Kidney (tissue), 14 donors: Measurements from ENCODE around the gene RNF208. TPM values are rescaled to one million over a fixed set of nuclear protein-coding genes. Genes with fewer than 3 reads are reported as not detected.

ENCODE experiments used
- DNase-seq, 5 donors: peaks; one replicate each; pipeline ENCODE4 v3.0.0-alpha.2; 2013 to 2020
- FAIRE-seq: peaks from 2 replicates; lab custom pipeline; 2012; peaks lifted over from hg19 to GRCh38; lab: Jason Lieb, UNC
- H3K27ac ChIP-seq, 2 donors: one replicate each; pipeline ENCODE4 v1.7.0; 2013; ENCODE audit warnings: low read depth in 2 of 2, low read length in 2 of 2, inconsistent platforms in 1 of 2
- H3K27me3 ChIP-seq: one replicate; pipeline ENCODE4 v1.7.1; 2013; ENCODE audit warnings: low read length, inconsistent platforms; ENCODE audit not compliant: control insufficient read depth, insufficient read depth
- H3K36me3 ChIP-seq, 3 donors: one replicate each; pipeline versions ENCODE4 v1.7.0 to v1.7.1; 2013; ENCODE audit warnings: low read length in 3 of 3, control low read depth in 1 of 3, inconsistent platforms in 1 of 3; ENCODE audit not compliant: insufficient read depth in 3 of 3, control insufficient read depth in 2 of 3
- H3K4me1 ChIP-seq, 3 donors: one replicate each; pipeline versions ENCODE4 v1.7.0 to v1.7.1; 2013; ENCODE audit warnings: low read length in 3 of 3, inconsistent platforms in 1 of 3, low read depth in 1 of 3; ENCODE audit not compliant: control insufficient read depth in 2 of 3, insufficient read depth in 2 of 3
- H3K4me3 ChIP-seq, 3 donors: one replicate each; pipeline versions ENCODE4 v1.7.0 to v1.8.1; 2013; ENCODE audit warnings: low read length in 3 of 3, control low read depth in 1 of 3, inconsistent platforms in 1 of 3
- H3K9ac ChIP-seq, 3 donors: one replicate each; pipeline versions ENCODE4 v1.7.0 to v1.7.1; 2013; ENCODE audit warnings: low read length in 3 of 3, control low read depth in 1 of 3, inconsistent platforms in 1 of 3
- H3K9me3 ChIP-seq, 3 donors: one replicate each; pipeline versions ENCODE4 v1.7.0 to v1.7.1; 2013; ENCODE audit warnings: low read length in 3 of 3, control low read depth in 1 of 3, inconsistent platforms in 1 of 3; ENCODE audit not compliant: control insufficient read depth in 2 of 3, insufficient read depth in 1 of 3
- intact Hi-C: fragments of 100-400 bp; cut with DNase I; formaldehyde crosslinking; loops from one replicate; pipeline ENCODE4 v1.11.1; 2022
- polyA plus RNA-seq: library from polyadenylated mRNA; stranded (reverse); fragments of 350-450 nt; fragmentation: Illumina TruSeq; extraction: RNeasy Lipid Tissue Mini Kit (QIAGEN cat#74804); gene quantifications from one replicate; pipeline ENCODE4 v1.2.3, GENCODE V29; 2014; ENCODE audit warnings: low read depth, low replicate concordance; ENCODE audit not compliant: insufficient read depth
- total RNA-seq: library from RNA; stranded (reverse); fragmentation: NEBNext Ultra II Directional; extraction: Animal tissue kit (Norgen Biotek cat#: 25700); gene quantifications from one replicate; pipeline ENCODE4 v1.2.1, GENCODE V29; 2021
- TF ChIP-seq, protein P1 (sequence below): IDR thresholded peaks from 3 replicates; pipeline ENCODE4 v1.5.1; 2012; ENCODE audit warnings: mild to moderate bottlenecking, moderate library complexity, borderline replicate concordance; ENCODE audit not compliant: insufficient read depth; ENCODE audit errors: extremely low read depth
- donor health status: control.
- donor health status: control.
- donor health status: control.
- donor health status: control.
- donor health status: control.
- donor health status: DM: yes; HTN: yes; CAD: no.
- donor health status: Normal renal cell carcinoma (clear cell type).

The RNF208 gene
- total and polyA plus RNA-seq, 2 donors from 2014 or later: 7.0 to 22.8 TPM

- TF ChIP-seq, protein P1, sequence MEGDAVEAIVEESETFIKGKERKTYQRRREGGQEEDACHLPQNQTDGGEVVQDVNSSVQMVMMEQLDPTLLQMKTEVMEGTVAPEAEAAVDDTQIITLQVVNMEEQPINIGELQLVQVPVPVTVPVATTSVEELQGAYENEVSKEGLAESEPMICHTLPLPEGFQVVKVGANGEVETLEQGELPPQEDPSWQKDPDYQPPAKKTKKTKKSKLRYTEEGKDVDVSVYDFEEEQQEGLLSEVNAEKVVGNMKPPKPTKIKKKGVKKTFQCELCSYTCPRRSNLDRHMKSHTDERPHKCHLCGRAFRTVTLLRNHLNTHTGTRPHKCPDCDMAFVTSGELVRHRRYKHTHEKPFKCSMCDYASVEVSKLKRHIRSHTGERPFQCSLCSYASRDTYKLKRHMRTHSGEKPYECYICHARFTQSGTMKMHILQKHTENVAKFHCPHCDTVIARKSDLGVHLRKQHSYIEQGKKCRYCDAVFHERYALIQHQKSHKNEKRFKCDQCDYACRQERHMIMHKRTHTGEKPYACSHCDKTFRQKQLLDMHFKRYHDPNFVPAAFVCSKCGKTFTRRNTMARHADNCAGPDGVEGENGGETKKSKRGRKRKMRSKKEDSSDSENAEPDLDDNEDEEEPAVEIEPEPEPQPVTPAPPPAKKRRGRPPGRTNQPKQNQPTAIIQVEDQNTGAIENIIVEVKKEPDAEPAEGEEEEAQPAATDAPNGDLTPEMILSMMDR: no peak
- Histone ChIP-seq H3K9me3 (no peaks in the 10 kb centered on the region), H3K36me3 (peaks cover 0 to 2% (median 0%) of the 10 kb centered on the region in 3 donors), H3K27me3 (no peaks in the 10 kb centered on the region), H3K27ac (no peak overlapping the region), H3K4me1 (peaks cover 0 to 9% (median 0%) of the 10 kb centered on the region in 3 donors), H3K9ac (no peak overlapping the region), H3K4me3 (no peak overlapping the region)
- intact Hi-C loops: no loop called here
- FAIRE-seq (no peak), DNase-seq (no peak)
Observed at GRCh38 chr9:137212520-137212919, 9.5 kb downstream of the RNF208 start.

DNA sequence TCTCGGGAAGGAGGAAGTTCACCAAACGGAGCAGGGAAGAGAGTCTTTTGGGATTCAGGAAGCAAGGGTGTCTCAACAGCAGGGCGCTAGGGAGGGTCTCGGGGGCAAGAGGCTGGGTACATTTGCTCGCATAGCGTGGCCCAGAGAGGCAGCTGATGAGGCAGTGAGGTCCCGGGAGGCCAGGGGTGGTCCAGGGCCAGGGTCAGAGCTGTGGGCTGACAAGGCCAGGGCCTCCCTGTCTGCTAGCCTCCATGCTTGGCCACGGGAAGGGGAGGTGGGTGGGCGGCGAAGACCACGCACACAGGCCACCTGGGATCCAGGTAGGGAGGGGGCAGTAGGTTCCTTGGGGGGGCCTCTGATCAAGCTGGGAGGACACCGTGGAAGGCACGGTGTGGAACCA, 10.5 kb downstream of the RNF208 start:
- H3K36me3 ChIP-seq: peaks cover 0 to 2% (median 0%) of the 10 kb centered on the region in 3 donors
- no peak overlapping the region for H3K9ac ChIP-seq
- TF ChIP-seq, protein P1: no peak
- no peak overlapping the region for H3K4me3 ChIP-seq
- intact Hi-C loops: no loop called here
- H3K9me3 ChIP-seq: no peaks in the 10 kb centered on the region
- H3K4me1 ChIP-seq: peaks cover 0 to 5% (median 0%) of the 10 kb centered on the region in 3 donors
- DNase-seq: no peak
- no peak for FAIRE-seq
- H3K27me3 ChIP-seq: no peaks in the 10 kb centered on the region
- H3K27ac ChIP-seq: no peak overlapping the region

- DNase-seq (no peak), FAIRE-seq (no peak)
- Histone ChIP-seq H3K27ac (no peak overlapping the region), H3K9me3 (no peaks in the 10 kb centered on the region), H3K27me3 (no peaks in the 10 kb centered on the region), H3K36me3 (no peaks in the 10 kb centered on the region), H3K4me1 (peaks cover 3 to 30% (median 8%) of the 10 kb centered on the region in 3 donors), H3K4me3 (peak overlapping the region; percentile 73 to 97 (median 78)), H3K9ac (peak overlapping the region in 1 of 3 donors; percentile 88)
- intact Hi-C loops: no loop called here
- TF ChIP-seq, protein P1: no peak
Observed at GRCh38 chr9:137206602-137207001, 15.4 kb downstream of the RNF208 start.
